Posterior cingulate gyrus (tissue), 11 donors: ENCODE results near the gene IGF2R.
"Not testable (repeated sequence)": the region's sequence is repeated elsewhere in the genome, so short reads cannot be mapped to it uniquely, and the experiment has no call there.

Experiments used
- DNase-seq, 10 donors: peaks; one replicate each; pipeline versions ENCODE4 v3.0.0 to v3.0.0-alpha.2; 2020 to 2021; ENCODE audit warnings: mixed read lengths in 3 of 10
- intact Hi-C: fragments of 100-400 bp; cut with DNase I; formaldehyde crosslinking; loops from one replicate; pipeline ENCODE4 v1.15.1; 2023

Gene IGF2R

DNA sequence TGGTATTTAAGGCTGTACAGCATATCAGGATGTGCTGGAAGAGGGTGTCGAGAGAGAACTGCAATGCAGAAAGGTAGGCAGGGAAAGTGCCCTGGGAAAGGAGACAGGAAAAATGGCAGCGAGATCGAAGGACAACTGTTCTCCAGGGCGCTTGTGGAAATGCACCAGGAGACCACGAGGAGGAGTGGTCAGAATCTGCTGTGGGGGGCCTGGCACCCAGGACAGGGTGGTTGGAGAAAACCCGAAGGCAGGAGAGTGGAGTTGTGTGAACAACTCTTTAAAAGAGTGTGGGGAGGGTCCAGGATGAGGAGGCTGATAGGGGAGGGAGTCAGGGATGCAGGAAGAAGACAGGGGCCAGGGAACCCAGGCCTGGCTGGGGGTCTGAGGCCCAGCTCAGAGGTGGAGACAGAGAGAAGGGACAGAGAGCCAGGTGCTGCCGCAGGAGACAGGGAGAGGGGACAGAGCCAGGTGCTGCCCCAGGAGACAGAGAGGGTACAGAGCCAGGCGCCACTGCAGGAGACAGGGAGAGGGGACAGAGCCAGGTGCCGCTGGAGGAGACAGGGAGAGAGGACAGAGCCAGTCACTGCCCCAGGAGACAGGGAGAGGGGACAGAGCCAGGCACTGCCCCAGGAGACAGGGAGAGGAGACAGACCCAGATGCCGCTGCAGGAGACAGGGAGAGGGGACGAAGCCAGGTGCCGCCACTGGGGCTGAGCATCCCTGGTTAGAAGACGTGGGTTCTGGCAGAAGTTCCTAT is 162.0 kb downstream of the IGF2R start:
- DNase-seq: peak in 1 of 10 donors; percentile 73
- intact Hi-C loops: no loop called here

DNA sequence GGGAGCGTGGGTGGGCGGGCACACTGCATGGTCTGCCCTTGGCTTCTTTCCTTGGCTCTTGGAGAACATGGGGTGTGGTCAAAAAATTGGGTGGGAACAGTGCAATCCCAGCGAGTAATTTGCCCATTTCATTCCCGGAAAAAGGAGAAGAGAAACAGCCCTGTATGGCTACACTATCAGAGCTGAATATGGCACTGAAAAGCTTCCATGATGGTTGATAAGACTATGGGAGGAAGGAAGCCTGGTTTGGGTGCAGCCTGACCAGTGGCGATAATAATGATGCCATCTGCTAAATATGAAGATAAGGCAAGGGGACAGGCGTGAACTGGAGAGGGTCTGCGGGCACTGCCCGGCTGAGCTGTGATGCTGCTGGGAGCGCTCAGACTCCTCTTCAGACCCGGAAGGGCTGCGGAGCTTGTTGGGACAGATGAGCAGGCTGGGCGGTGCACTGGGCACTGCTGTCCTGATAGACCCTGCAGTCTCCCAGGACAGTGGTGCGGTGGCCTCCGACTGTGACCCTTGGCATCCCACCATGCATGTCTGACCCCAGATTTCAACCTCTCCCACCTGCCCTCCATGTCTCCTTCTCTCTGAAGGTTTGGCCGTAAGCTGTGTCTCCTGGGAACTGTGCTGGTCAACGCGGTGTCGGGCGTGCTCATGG is 162.9 kb downstream of the IGF2R start:
- DNase-seq: peak in 1 of 10 donors; percentile 65
- intact Hi-C loops: no loop called here

DNA sequence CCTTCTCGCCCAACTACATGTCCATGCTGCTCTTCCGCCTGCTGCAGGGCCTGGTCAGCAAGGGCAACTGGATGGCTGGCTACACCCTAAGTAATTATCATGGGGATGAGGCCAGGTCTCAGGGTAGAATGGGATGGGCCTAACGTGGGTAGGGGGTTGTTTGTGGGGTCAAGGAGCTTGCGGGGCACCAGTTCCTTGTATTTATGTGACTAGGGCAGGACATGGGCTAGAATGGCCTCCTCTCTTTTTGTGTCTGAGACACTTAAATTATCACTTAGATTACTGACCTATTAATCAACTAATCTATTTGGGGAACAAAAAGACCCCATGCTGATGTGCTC is 163.4 kb downstream of the IGF2R start:
- intact Hi-C loops: no loop called here
- peak in 1 of 10 donors; percentile 65 for DNase-seq

DNA sequence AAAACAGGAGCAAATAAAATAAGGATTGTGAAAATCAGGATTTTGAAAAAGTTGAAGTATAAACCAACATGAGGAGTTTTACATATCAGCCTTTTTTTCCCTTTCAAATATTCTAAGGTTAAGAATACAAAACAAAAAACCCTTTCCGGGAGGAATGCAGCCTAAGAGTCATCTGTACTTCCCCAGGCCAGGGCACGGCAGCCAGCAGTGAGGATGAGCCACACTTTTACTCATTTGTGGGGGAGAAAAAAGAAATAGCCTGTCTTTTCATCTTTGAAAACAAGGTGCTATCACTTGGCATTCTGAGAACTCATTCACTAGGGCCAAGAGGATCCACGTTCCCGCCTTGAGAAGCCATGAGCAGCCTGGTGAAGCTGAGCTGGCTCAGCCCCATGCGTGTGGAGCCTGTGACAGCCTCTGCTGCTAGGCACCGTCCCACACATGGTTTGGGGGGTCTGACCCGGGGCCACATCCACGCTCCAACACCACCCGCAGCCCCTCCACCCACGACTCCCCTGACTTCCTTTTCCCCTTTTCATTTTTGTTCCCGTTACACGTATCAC is 164.0 kb downstream of the IGF2R start:
- intact Hi-C loops: no loop called here

DNA sequence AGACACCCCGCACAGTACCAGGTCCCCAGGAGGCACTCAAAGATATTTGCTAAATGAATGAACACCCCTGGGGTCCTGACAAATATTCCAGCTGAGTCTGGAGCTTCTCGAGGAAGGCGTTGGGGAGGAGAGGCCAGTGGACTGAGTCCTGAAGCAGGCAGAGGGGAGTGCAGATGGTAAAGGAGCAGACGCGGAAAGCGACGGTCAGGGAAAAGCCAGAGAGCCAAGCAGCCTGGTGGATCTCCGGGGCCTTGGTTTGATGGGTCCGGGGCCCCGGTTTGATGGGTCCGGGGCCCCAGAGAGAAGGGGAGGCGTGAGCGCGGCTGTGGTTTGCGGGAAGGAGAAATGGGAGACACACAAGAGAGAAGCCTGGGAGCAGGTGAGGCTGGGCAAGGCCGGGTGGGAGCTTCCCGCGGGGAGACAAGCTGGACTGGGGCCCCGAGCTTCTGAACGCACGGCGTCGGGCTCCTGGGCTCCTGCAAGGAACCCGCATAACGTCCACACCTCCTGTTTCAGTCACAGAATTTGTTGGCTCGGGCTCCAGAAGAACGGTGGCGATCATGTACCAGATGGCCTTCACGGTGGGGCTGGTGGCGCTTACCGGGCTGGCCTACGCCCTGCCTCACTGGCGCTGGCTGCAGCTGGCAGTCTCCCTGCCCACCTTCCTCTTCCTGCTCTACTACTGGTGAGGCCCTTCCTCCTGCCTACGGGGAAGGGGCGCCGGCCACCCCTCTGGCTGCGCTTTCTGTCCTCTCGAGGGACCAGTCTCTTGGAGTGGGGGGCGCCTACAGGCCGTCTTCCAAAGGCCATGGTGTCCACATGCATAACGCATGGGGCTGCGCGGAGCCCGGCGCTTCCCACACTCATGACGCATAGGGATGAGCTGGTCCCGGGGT is 164.8 kb downstream of the IGF2R start:
- intact Hi-C loops: no loop called here
- DNase-seq: peak in 1 of 10 donors; percentile 73

More for the DNA sequence above, 164.0 kb downstream of the IGF2R start:
- DNase-seq: peak in 1 of 10 donors; percentile 66

DNA sequence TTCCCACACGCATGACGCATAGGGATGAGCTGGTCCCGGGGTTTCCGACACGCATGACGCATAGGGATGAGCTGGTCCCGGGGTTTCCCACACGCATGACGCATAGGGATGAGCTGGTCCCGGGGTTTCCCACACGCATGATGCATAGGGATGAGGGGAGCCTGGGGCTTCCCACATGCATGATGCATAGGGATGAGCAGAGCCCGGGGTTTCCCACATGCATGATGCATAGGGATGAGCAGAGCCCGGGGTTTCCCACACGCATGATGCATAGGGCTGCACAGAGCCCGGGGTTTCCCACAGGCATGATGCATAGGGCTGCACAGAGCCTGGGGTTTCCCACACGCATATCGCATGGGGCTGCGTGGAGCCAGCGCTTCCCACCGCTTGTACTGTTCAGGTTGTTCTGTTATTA is 165.5 kb downstream of the IGF2R start:
- DNase-seq, intact Hi-C loops: not testable (repeated sequence)

DNA sequence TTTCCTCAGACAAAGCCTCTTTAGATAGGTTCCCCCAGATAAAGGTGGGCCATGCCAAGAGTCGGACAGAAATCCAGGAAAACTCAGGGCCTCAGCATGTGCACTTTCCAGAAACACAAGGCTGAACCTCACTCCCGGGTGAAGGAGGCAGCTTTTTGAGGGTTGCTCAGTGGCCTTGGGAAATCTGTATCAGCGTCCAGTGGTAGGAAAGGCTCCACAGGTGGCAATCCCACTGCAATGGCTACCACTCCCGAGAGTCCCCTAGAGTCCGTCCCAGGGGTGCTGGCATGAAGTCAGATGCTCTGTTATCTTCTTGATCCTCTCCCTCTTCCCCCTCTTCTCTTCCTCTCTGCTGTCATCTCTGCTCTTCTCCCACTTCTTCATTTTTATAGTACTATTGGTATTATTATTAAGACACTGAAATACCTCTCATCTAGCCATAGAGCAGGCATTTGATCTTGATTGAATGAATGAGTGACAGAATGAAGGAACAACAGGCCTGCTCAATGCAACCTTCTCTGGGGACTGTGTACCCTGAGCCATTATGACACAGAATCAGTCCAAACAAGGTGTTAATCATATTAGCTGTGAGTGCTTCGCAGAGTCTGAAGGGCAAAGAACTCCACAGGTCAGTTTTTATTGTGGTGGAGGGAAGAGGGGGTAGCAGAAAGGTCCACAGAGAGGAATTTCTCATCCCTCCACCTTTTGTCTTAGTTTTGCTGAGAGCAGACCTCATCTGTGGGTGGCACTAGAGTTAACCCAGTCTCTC is 166.1 kb downstream of the IGF2R start:
- DNase-seq: no peak

DNA sequence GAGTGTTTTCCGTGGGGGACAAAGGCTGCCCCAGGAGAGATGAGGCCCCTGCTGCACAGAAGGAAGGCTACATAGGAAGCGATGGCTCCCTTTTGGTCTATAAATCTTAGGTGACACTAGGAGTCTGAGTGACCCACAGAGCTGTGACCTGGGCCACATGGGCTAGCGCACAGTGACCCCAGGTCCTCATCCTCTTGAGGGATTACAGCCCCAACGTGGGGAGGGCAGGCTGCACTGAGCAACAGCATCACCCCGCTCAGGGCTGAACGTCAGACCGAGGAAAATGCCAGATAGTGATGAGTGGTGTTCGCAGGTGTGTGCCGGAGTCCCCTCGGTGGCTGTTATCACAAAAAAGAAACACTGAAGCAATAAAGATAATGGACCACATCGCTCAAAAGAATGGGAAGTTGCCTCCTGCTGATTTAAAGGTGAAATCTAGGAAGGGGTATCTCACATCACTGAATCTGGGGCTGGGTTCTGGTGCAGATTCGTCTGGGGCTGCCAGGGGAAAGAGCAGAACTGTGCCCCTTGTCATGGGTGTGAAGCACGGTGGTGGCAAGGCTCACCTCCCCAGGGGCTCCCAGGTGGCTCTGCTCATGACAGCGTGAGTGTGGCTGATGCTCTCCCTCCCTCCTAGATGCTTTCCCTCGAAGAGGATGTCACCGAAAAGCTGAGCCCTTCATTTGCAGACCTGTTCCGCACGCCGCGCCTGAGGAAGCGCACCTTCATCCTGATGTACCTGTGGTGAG is 167.2 kb downstream of the IGF2R start:
- DNase-seq: no peak
- intact Hi-C loops: no loop called here

More for the DNA sequence above, 166.1 kb downstream of the IGF2R start:
- intact Hi-C loops: no loop called here

DNA sequence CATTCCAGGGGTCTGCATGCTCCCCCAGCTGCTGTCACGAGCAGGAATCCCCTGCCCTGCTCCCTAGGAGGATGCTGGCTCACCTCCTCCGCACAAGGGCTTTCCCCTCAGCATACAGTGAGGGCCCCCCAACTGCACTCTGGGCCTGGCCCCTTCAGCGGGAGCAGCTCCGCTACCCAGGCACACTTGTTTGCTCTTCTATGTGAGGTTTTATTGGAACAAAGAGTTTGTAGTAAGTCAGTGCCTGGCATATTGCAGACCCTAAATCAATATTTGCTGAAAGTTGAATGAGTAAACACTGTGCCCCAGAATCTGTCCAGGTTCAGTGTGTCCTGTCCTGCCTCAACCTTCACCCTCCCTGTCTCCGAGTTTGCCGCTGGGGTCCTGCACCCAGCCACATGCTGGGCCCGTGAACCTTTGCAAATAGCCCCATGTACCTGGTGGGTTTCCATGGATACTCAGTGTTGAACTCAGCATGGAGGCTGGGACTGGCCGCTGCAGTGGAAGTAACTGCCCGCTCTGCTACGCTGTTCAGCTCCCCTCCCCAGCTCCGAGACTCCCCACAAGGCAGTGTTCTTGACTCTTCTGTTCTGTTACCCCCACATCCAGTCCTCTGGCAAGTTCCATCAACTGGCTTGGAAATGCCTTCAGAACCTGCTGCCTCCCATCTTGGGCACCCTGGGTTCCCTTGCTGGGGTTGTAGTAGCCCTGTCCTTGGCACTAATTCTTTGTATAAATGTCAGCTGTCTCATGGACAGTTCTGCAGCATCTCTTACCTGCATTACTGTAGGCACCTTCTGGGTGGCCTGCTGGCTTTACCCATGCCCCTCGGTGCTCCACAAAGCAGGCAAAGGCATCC is 168.5 kb downstream of the IGF2R start:
- DNase-seq: no peak
- intact Hi-C loops: no loop called here

DNA sequence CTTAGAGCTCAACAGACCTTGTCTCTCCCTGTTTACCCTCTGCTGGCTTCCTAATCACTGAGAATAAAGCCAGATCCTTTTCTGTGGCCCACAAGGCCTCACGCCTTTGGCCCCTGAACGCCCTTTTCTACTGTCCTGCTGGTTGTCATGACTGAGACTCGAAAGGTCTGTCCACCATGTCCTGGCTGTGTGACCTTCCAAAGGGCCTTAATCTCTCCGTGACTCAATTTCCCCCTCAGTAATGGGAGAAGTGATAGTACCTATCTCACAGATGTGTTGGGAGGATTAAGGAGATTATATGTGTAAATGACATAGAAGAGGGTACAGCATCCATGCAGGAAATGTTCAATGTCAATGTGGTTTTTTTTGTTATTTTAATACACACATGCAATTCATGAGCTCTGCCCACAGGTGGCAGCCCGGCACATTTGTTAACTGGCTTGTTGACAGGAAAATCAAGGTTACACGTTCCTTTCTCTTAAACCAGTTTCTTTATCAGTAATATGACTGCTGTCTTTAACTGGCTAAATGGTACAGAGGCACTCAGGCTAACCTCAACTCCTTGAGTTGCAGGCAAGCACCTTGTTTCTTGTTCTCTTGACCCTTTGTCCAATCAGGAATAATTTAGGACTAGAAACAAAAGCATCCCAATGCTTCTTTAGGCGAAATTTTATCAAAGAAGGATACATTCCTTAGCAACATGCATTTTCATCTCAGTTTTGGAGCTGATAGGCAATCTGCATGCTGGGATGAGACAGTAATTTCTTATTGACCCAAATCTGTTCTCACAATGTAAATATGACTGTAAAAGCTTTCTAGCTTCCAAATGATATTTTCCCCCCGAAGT is 169.3 kb downstream of the IGF2R start:
- intact Hi-C loops: no loop called here
- peak in 5 of 10 donors; percentile 22 to 90 (median 40) for DNase-seq

DNA sequence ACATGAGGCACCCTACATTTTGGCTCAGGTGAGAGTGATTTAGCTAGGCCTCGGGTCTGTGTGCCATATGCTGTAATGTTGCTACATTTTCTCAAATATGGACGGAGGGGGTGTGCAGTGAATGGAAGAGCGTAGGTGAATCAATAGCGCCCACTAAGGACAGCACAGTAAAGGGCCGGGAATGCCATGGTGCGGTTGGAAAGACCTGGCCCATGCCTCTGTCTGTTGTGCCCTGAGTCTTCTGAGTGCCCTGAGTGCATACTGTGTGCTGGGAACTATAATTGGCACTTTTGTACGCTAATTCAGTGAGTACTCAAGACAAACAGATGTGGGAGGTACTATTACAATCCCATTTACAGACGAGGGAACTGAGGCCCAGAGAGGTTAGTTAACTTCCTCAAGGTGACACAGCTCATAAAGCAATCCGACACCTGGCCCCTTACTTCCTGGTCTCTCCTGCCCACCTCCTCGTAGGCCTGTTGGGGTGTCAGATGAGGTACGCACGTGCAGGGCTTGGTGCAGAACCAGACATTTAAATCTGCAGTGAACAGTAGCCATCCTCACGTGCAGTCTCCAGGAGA is 170.0 kb downstream of the IGF2R start:
- DNase-seq: no peak
- intact Hi-C loops: no loop called here

DNA sequence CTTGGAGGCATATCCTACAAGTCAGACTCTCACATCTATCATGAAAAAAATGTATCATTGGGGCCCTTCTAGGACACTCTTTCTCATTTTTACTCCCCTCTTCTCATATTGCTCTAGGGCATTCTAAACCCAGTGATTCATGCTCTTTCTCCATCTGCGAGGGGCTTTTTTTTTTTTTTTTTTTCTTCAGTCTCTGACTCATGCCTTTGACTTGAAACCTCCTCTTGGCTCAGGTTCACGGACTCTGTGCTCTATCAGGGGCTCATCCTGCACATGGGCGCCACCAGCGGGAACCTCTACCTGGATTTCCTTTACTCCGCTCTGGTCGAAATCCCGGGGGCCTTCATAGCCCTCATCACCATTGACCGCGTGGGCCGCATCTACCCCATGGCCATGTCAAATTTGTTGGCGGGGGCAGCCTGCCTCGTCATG is 170.6 kb downstream of the IGF2R start:
- intact Hi-C loops: no loop called here
- no peak for DNase-seq

DNA sequence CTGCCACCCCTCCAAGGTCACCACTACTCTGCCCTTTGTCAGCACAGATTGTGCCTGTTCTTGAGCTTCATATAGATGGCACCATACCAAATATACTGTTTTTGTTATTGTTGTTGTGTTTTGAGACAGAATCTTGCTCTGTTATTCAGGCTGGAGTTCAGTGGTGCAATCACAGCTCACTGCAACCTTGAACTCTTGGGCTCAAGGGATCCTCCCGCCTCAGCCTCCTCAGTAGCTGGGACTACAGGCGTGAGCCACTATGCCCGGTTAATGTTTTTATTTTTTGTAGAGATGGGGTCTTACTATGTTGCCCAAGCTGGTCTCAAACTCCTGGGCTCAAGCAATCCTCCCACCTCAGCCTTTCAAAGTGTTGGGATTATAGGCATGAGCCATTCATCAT is 171.6 kb downstream of the IGF2R start:
- intact Hi-C loops: loop anchor here (2.0 kb wide), 1 partner anchor 316 kb away; no protein-coding TSS in a partner anchor
- DNase-seq: not testable (repeated sequence)

DNA sequence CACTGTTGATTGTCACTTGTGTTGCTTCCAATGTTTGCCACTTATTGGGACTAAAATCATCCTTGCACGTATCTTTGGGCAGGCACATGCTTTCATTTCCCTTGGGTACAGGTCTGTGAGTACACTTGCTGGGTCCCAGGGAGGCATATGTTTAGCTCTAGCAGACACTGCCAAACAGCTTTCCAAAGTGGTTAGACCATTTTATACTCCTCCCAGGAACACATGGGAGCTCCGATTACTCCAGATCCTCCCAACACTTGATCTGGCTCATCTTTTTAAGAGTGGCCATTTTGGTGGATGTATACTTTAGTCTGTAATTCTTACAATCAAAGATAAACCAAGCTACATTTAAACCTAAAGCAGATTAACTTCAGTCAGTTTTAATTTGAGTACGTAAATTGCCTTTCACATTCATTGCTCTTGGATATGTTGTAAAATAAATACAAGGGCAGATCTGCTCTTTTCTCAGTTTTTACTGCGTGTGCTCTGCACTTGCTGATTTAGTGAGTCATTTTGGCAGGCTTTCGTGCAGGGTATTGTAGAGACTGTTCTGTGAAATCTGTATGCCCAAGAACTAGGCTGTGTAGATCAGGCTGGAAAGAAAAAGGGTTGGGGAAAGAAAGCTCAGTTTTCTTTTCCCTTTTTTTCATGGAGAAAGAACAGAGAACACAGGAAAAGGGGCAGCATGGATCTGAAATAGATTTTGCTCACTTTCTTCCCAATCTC is 172.3 kb downstream of the IGF2R start:
- no peak for DNase-seq
- intact Hi-C loops: loop anchor here (2.0 kb wide), 1 partner anchor 316 kb away; no protein-coding TSS in a partner anchor

DNA sequence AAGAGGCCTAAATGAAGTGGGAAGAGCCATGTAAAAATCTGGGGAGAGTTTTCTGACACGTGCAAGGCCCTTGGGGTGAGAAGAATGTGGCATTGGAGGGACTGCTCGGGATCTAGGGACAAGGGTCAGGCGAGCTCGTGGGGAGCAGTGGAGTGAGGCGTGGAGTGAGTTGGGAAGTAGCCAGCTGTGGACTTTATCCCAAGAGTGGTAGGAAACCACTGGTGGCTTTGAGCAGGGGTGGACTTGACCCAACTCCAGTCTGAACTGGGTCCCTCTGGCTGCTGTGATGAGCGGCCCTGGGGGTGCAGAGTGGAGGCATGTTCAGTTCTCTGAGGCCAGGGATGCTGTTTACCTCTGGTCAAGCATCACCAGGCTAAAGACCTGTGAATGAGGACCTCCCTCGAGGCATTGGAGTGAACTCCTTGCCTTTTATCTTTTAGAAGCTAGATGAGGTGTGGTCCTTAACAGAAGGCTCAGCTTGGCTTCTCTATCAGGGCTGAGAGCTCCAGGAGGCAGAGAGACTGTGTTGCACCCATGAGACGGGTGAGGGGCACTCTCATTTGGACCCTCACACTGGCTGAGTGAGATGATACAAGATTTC is 173.3 kb downstream of the IGF2R start:
- intact Hi-C loops: no loop called here

More for the DNA sequence above, 173.3 kb downstream of the IGF2R start:
- DNase-seq: peak in 1 of 10 donors; percentile 55
